ENCODE data around the gene SUGCT.
"Not testable (repeated sequence)": the region's sequence is repeated elsewhere in the genome, so short reads cannot be mapped to it uniquely, and the experiment has no call there.

Gene SUGCT

DNA sequence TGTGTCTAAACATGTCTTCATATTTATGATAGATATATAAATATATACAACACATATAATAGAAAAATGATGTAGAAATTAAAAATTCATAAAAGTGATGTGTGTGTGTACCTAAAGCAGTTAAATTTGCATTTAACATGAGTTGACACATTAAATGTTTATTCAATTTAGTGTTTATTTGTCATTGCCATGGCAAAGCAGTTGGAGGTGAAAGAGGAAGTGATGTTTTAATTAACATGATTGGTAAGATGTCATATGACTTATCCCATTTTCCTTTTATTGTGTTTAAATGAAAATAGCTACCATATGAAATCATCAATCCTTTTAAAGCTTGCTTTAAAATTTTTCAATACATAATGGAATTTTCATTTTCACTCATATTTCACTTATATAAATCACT lies 452.6 kb downstream of the SUGCT start:
- no peak for DNase-seq

DNA sequence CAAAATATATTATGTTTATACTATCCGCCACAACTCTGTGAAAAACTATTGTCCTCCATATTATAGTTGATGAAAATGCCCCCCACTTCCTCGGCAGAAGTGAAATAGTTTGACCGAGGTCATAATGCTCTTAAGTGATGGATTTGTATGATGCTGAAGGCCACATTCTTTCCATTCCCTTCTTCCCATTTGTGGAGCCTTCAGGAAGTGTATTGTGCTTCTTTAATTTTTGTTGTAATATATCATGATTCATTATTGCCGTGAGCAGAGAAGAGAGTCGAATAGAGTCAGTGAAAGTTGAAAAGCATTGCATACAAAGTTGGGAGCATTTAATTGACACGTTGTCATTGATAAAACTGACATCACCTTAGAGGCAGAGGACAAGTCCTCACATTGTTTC lies 460.3 kb downstream of the SUGCT start:
- DNase-seq, result no peak

GRCh38 chr7:40595832-40596231 lies 461.0 kb downstream of the SUGCT start:
- no peak for DNase-seq

DNA sequence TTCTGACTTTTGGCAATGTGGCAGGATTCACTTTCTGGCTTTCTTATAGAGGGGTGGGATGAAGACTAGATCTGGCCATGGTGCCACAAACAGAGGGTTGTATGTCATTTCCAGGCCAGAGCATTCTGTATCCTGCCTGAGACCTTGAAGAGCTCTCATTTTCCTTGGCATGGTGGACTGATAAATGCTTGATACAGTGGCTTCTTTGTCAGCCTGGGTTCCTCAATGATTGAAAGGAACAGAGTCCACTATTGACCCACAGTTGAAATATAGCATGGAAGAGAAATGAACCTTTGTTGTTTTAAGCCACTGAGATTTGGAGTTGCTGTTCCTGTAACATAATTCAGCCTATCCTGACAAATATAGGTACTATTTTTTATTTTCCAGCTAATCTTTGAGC lies 462.7 kb downstream of the SUGCT start:
- DNase-seq, result no peak

GRCh38 chr7:40598915-40599314 lies 464.1 kb downstream of the SUGCT start:
- DNase-seq, result no peak

- no peak for DNase-seq
Measured at GRCh38 chr7:40599836-40600235, 465.0 kb downstream of the SUGCT start.

GRCh38 chr7:40602351-40602750 lies 467.5 kb downstream of the SUGCT start:
- DNase-seq, result not testable (repeated sequence)

- DNase-seq, result no peak
Measured at GRCh38 chr7:40604601-40605438, 470.0 kb downstream of the SUGCT start.

- no peak for DNase-seq
Measured at GRCh38 chr7:40608321-40609075, 473.7 kb downstream of the SUGCT start.

- DNase-seq, result no peak
Measured at GRCh38 chr7:40610461-40610860, 475.7 kb downstream of the SUGCT start.

DNA sequence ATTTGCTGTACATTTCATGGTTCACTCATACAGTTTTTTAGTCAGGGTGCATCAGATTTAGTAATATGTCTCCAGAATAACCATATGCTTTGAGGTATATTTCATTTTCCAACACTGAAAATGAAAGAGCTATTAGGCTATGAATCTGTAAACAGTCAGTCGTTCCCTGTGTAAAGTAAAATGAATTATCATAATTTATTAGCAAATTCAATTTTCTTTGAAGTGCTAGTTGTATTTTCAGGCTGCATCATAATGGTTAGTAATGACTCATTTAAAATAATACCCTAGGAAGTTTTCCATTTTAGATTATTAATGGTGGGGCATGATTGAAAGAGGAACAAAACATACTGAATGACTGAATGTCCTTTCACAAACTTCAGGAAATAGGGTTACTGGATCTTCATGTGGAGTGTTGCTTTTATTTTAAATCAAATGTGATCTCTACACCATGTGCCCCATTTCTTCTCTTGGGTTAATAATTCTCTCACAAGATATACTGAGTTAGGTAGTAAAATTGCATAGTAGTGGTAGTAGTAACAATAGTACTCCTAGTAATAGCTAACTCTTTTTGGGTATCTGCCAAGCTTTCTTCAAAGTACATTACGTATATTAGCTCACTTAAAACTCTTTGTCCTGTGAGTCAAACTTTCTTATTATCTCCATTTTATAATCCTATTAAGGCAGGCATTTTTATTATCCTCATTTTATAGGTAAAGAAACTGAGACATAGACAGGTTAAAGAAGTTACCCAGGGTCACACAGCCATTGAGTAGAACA lies 476.5 kb downstream of the SUGCT start:
- DNase-seq, result no peak

DNA sequence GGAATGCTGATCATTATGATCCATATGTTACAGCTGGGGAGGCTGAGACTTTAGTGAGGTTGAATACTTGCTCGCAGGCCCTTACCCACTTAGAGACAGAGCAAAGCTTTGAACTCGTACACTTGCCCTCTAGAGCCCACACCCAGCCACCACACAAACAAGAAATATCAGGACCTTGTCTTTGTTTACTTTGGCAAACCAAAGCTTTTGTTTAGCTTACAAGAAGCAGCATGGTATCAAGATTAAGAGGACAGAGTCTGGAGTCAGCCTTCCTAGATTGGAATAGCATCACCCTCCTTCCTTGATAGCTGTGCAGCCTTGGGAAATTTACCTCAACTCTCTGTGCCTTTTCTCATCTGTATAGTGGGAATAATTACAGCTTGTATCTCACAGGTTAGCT lies 477.5 kb downstream of the SUGCT start:
- no peak for DNase-seq

DNA sequence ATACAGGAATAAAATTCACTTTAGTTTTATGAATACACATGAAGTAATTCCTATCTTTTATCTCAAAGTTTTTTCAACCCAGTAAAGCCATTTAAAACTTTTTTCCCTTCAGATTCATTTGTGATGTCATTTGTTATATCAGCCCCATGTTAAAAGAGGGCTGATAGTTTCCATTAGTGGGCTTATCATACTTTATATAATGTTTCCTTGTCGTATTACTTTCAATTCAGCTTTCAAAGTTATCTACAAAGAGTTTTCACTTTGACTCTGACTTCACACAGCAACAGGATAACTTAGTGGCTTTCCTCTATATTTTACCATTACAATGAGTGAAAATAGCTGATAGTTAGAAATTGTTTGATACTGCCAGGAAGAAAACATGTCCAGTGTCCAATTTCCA lies 484.8 kb downstream of the SUGCT start:
- no peak for DNase-seq

- no peak for DNase-seq
Measured at GRCh38 chr7:40621592-40621998, 486.8 kb downstream of the SUGCT start.

DNA sequence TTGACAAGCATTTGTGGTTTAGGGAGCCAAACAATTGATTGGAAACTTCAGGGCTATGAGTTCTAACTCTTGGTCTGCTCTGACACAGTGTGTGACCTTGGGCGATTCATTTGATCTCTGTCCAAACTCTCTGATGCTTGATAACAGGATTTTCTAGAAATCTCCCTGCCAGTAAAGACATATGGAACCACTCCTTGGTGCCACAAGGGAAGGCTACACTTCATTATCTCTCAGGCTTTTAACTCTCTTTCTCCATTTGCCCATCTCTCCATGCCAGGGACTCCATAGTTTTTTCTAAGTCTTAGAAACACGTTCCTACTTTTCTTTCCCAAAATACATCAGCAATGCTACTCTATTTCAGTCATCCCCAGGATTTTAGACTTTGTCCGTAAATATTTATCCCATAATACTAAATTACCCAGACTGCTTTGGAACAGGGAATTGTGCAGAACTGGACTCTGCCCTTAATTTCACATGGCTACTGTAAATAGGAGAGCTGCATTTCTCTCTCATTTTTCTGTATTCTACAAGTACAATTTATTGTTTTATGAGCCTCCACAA lies 488.2 kb downstream of the SUGCT start:
- no peak for DNase-seq

DNA sequence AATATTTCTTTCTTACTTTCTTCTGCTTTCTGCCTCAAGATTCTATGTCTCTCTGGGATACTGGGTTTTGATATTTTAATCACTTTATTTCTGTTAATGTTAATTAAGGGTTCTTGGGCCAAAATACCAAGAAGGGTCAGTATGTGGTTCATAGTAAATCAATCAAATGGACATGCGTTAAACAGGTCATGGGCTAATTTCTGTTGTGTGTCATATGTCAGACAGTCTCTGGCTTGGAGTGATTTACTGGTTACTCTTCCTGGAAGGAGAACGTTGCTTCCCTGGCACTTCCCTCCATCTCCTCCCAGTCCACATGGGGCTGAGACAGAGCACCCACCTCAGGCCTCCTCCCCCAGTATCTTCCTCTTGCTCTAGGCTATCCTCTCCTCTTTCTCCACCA lies 489.1 kb downstream of the SUGCT start:
- no peak for DNase-seq

- not testable (repeated sequence) for DNase-seq
Measured at GRCh38 chr7:40627361-40627760, 492.6 kb downstream of the SUGCT start.

DNA sequence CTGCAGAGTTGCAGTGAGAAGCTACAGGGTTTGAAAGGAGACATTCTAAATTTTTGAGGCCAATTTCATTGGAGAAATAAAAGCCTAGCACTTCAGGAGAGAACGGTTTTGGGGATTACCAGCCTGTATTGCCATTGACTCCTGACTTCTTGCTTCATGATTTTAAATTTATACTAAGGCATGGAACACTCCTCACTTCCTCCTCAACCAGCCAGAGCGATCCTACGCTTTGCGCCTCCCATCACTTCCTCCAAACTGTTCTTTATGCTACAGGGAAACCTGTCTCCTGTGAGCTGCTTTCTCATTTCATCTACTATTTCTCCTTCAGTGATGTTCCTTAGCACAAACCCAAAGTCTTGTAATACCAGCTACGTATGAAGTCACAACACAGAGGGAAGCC lies 495.1 kb downstream of the SUGCT start:
- DNase-seq, result no peak

DNA sequence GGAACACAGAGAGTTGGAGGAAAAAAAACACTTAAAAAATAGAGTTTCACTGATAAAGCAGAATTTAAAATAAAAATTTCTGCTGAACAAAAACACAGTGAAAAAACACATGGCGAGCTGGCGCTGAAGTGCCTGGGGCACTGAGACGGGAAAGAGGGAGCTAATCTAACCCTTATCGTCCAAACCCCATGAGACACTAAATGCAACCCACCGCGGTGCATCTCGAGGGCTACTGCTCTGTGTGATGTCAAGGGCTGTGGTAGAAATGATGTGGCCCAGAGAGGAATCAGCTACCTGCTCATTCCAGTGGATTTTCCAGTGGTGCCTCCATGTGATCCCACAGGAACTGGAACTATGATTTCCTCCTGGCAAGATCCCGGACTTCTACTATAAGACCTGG lies 499.3 kb downstream of the SUGCT start:
- no peak for DNase-seq

GRCh38 chr7:40638545-40639320 lies 503.9 kb downstream of the SUGCT start:
- no peak for DNase-seq

- DNase-seq, result no peak
Measured at GRCh38 chr7:40640566-40640965, 505.8 kb downstream of the SUGCT start.

- no peak for DNase-seq
Measured at GRCh38 chr7:40641701-40642100, 506.9 kb downstream of the SUGCT start.
